Cerebellar cortex (tissue), 1 donor: ENCODE results near the gene AOPEP.
A peak's percentile ranks its signal among the peaks of the same experiment; 100 is the strongest.
"Not testable (repeated sequence)": the region's sequence is repeated elsewhere in the genome, so short reads cannot be mapped to it uniquely, and the experiment has no call there.

Experiments used
- DNase-seq: peaks from one replicate; pipeline ENCODE4 v3.0.0-alpha.2; 2015; ENCODE audit warnings: low spot score

Gene AOPEP

DNA sequence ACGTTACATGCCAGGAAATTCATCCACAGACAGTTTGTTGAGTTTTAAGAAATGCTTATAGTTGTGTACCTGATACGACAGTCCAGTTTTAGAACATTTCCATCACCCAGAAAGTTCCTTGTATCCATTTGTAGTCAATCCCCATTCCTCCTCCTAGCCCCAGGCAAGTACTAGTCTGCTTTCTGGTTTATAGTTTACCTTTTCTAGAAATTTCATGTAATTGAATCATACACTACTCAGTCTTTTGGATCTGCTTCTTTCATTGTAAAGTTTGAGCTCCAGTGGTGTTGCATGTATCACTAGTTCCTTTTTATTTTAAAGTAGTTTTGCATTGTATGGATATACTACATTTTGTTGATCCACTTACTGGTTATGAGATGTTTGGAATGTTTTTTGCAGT is 291.2 kb downstream of the AOPEP start:
- DNase-seq = no peak

DNA sequence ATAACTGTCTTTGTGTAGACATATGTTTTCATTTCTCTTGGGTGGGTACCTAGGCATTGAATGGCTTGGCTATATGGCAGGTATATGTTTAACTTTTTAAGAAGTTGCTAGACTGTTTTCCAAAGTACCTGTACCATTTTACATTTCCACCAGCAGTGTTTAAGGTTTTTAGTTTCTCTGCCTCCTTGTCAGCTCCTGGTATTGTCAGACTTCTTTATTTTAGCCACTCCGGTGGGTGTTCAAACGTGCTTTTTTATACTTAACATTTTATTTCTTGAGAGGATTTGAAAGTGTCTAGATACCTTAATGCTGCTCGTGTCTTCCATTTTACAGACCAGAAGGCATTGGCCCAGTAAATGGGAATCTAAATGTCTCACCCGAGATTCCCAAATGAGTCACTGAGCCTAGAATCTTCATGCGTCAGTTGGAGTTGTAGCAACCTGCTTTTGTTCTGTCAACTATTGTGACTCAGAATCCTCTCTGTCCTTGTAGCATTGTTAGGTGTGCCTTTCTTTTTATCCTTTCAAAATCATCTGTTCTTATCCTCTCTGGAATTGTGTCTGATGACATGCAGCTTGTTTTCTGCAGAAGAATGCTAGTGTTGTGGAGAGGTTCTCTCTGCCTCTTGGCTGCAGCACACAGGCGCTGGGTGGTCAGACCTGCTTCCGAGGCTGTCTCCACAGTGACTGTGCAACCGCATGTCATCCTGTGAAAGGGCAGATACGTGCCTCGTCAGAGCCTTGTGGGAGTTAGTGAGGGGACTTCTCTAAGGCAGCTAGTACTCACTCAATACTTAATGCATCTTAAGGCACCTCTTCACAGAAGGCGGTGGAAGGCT is 291.8 kb downstream of the AOPEP start:
- DNase-seq = peak; percentile 69

DNA sequence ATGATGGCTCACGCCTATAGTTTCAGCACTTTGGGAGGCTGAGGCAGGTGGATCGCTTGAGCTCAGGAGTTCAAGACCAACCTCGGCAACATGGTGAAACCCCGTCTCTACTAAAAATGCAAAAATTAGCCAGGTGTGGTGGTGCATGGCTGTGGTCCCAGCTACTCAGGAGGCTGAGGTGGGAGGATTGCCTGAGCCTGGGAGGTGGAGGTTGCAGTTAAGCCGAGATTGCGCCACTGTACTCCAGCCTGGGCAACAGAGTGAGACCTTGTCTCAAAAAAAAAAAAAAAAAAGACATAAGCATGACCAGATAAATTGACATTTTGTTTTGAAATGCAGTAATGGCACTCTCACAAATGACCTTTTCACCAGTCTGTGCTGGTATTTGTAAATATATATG is 294.1 kb downstream of the AOPEP start:
- DNase-seq = not testable (repeated sequence)

DNA sequence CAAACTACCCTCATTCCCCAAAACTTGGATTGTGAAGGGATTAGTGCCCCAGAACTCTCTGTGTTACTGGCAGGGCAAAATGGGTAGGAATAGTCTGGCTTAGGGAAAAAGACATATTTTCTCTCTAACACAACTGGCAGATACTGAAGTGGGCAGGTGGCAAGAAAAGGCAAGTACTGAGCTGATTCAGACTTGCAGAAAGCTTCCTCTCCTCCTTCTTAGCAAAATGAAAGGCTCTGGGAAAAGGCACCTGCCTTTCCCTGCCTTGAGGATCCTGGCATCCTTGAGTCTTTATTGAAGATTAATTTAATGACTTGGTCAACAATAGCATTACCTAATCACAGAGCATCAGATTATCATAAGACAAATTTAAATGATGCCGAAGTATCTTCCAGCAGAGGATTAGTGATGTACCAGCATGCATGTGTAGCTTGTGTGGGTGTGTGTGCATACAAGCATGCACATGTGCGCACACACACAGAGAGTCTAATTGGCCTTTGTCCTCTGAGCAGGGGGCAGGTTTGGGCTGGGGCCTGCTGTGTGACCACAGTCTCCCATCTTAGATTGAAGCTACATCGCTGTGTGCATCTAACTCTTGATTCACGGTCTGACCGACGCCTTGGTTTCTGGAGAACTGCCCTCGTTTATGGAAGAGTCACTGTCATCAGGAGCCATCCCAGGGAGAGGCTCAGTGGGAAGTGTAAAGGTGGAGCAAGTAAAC is 294.8 kb downstream of the AOPEP start:
- DNase-seq = no peak

DNA sequence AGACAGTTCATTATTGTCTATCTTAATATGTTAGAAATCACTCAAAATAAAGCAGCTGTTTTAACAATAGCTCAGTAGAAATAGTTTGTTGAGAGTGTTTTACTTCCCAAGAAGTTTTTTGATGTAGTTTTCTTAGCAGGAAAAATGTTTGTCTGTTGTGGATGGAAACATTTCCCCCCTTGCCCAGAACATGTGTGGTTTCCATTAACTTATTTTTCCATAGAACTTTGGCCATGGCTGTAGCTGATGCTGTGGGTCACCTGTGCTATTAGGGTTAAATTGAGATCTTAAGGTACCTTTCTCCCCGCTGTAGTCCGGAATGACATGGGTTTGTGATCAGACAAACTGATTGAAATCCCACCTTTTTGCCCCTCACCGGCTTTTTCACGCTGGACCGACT is 296.2 kb downstream of the AOPEP start:
- no peak for DNase-seq

DNA sequence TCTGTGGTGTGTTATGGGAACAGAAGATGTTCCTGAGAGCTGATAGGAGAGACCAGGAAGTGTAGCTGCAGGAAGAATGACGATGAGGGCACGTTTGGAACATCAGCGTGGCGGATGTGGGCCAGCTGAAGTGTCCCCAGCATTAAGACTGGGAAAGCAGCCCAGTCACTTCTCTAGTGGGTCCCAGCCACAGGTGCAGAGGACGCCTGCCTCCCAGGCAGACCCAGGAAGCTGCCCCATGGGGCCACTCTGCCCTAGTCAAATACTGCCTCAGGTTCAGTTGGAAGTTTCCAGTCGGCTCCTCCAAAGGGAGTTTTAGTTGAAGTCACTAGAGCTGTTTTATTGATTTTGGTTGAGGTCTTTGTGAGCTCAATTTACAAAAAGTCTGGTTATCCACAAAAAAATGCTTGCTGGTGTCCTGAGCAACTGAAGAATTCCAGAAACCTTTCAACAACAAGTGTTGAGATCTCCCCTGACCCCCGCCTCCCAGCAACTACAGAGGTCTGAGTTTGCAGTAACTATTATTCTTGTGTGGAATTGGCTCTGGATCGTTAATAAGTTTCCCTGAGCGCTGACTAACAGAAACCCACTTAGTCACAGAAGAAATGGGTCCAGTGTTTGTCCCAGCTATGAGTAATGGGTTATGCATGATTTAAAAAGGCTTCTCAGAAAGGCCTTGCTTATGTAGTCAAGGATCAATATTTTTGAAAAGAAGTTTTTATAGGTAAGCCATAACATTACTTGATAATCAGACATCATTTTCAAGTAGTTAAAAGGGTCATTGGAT is 296.9 kb downstream of the AOPEP start:
- DNase-seq = no peak

DNA sequence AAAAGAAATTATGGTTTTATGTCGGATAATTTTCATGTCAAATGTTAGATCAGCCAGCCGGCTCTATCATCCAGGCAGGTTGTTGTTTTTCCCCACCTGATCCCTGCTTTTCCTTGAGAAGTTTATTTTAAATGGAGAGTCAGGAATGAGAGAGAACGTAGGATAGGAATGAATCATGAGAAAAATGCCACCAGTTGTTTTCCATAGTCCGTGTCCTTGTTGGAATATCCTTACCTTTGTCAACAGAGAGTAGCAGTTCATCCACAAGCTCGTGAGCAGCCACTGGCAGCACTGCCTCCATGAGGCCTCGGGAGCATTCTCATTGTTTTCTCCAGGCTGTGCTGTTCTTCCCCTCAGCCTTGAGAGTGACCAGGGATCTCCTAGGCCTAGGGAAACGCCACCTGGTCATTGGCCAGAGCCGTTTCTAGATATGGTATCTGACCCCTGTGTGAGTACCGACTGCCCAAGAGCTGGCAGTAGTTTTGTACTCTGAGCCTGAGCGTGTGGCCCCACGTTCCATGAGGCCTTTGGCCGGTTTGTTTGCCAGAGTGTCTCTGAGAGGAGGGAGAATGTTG is 297.7 kb downstream of the AOPEP start:
- DNase-seq = peak; percentile 66

DNA sequence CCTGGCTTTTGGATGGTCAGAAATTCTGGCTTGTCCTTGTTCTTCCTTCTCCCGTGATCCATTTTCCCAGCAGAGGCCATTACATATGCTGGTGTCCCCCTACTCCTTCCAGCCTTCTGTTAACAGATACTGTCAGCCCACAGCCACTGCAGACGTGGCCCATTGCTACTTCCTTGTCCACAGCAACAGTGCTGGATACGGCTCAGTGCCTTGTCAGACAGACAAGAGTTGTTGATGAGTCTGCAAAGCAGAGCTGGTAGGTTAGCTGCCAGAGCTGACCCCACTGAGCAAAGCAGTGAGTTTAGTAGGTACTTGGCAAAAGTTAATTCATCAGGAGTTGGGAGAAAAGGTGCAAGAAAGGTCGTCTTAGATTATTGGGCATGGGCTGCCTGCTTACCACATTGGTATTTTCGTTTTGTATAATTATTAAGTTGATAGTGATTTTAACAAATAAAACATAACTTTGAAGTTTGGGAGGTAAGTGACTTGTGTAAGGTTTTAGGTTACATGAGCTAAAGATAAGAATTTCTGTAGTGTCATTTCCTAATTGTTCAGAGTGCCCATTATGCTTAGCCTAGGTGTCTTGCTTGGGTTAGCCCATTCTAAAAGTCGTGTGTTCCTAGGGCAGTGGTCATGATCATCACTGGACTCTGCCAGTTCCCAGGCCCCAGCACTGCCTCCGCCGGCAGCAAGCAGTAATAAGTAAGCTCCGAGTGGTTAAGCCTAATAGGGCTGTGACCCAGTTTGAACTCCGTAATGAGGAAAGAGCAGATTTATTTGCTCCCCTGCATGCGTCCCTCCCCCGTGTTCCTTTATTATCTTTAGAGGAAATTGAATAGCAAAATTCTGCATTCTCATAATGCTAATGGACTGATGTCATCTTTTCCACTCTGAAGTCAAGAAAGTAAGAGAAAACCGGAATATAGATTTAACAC is 299.0 kb downstream of the AOPEP start:
- DNase-seq = peak; percentile 73

DNA sequence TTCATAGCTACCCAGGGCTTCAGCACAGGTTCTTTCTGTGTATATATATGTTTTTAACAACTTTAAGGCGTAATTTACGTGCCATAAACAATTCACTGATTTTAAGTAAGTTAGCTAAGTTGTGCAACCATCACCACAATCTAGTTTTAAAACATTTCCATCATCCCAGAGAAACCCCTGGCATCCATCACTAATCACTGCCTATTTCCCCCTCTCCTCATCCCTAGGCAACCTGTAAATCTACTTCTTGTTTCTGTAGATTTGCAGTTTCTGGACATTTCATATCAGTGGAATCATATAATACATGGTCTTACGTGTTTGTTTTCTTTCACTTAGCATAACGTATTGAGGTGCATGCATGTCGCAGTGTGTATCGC is 299.6 kb downstream of the AOPEP start:
- no peak for DNase-seq

DNA sequence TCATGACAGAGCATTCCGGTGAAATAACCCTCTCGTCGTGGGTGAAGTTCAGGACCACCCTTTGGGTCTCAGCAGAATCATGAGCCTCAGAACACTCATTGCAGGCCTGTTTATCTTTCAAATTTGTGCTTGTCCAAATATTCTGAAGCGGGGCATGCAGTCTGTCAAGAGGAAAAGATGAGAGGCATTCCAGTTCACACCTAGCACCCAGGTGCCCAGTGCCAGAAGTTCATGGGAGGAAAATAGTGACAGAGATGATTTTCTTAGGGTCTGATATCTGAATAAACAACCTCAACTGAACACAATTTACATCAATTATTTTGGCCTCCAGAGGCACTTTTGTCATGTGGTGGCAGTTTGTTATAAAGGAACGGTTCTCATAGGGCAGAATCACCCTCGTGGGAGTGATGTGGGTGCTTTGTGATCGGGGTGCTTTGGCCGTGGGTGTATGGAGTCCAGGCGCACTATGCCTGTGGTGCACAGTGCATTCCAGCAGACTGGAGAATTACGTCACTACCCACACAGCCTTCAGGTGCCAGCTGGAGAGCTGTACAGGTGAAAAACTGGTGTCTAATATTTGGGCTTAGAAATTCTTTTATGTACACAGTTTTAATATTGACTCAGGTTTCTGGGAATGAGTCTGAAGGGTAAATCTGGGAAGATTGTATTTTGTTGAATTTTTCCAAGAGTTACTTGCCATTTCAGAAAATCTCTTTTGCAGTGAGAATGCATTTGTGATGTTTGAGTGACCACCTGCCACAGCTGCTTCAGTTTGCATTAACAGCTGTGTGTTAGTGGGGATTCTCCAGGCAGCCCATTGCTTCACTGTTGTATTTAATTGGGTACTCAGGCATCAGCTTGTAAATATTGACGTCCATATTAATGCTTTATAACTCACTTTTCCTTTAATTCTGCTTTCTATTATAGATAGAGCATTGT is 301.7 kb downstream of the AOPEP start:
- DNase-seq = no peak

DNA sequence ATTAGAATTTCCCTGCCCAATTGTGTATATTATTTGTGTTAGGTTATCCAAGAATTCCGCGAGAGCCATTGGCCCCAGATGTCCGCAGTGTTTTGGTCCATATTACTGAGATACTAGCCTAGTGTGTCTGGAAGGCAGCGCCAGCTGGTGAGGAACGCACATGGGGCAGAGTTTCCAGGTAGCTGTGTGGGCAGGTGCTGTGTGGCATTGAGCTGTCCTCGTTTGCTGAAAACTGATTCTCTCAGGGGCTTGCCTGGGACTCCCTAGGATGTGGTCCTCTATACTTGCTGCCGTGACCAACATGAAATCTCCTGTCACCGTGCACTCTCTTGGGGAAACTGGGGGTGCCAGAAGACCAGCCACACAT is 302.3 kb downstream of the AOPEP start:
- DNase-seq = no peak

DNA sequence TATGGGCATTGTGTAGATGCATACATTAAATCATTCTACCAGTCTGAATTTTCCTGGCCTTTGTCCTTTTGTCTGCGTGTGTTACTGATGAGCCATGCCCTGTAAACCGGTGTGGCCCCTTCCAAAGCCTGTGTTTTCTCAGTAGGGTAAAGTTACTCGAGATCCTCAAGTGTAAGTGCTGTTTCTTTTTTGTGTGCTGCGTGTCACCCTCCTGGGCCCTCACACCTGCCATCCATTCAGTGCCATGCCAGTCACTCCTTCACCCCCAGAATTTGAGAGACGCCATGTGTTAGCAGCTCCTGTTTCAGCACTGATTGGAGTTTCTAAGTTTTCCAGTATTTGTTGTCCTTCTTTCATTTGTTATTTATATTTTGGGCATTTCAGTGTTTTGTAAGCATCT is 302.8 kb downstream of the AOPEP start:
- no peak for DNase-seq

DNA sequence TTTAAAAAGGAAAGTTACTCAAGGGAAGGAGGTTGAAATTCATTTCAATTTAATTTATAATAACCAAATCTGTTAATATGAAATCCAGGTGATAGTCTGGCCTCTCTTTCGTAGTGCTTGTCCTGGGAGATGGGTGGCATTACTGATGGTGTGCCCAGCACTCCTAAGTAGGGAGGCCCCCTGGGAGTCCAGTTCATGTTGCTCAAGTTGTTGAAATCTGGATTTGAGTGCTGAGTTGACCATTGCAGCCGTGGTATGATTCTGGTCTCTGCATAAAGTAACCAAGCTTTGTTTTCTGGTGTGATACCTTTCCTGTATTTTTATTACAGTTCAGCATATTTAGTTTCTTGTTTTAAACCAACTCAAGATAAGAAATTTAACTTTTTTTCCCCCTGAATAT is 303.2 kb downstream of the AOPEP start:
- DNase-seq = no peak

DNA sequence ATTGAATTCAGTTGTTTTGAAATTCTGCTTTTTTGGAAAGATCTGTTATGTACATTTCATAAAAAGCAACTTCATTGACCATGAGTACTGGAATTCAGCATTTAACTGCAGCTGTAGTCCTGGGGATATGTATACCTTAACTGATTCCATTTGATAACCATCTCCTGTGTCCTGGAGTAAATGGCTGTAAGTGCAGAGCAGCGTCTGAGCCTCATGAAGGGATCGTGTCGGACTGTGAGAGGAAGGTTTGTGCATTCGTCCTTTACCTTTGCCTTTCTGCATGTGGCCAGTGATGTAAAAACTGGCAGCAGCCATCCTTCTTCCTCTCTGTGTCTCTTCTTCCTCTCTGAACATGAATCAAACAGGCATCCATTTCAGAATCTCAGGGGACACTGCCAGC is 303.8 kb downstream of the AOPEP start:
- no peak for DNase-seq

DNA sequence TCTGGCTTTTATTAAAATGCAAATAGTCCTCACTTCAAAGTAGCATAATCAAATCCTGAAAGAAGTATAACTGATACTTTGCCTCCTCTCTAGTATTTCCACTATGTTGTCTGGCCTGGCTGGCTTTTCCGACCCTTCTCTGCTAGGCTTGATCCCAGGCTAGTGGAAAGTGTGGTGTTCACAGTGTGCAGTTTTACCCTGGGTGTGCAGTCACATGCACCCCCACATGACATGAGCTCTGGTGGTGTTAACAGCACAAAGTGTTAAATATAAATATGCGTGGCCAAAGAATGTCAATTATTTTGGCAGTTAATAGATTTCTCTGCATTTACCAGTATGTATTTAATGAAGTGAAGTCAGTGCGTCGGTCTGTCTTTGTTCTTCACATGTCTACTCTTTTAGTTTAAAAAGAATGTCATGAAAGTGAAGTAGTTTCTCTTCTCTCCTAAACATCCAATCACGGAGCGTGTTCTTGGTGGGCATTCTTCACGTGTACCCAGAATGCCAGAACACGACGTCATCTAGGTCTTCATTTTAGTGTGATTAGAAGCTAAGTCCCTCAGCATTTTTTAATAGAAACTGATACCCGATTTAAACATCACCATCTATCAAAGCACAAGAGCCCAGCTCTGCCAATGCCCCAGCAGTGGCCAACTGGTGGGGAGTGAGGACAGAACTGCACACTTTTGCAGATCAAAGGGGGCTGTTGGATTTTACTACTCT is 304.6 kb downstream of the AOPEP start:
- DNase-seq = no peak

DNA sequence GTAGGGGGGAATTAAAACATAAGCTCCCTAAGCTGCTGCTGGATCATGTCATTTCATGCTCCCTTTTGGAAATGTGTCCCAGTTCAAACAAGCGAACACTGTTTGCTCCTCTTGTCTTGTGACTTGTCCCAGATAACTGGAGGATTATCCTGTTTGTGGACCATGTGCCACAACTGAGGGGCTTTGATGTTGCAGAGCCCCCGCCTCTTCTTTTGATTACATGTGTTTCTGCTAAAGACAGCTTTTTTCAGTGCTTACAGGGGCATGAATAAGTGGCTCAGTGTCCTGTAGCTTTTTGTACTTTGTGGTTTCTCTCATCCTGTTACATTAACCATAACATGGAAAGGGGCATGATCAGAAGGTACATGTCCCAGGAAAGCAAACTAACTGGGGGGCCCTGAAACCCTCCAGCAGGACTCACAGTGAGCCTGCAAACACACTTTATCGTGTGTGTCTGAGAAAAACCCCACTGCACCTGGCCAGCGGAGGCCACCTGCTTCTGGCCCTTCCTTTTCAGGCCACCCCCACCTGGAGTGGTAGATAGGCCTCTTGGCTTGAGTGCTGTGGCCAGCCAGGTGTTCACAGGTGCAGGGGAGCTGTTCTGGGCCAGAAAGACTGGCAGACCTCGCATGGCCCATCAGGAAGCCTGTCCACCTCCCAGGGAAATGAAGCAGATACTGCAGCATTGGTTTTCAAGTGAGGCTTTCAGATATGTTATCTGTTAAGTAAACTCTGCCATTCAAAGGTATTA is 305.4 kb downstream of the AOPEP start:
- no peak for DNase-seq

DNA sequence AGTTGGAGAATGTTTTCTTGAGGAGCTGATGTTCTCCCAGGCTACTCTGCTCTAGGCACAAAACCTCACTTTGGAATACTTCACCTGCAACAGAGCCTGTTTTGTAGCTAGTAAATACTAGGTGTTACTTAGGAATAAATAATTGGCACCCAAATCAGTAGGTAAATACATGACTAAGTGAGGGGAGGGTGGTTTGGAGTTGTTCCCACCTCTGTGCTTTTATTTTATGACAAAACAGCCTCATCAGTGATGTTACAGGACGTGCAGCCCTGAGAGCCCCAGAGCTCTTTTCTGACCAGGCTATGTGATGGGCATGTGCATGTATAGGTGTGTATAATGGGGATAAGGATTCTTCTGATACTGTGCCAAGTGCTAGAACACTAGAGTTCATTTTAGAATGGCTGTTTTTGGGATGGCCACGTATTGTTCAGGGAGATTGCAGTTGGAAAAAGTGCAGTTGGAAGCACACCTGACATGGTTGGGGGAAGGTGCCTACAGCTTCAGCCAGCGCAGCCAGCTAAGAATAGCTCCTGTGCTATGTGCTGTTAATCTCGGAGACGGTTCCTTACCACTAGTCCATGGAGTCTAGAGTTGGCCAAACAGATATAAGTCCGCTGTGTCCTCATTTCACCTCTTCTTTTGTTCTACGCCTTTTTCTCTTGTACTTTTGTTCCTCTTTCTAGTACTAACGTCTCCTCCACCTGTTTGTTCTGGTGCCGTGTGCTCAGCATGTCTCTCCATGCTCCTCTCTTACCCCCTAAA is 306.3 kb downstream of the AOPEP start:
- no peak for DNase-seq

DNA sequence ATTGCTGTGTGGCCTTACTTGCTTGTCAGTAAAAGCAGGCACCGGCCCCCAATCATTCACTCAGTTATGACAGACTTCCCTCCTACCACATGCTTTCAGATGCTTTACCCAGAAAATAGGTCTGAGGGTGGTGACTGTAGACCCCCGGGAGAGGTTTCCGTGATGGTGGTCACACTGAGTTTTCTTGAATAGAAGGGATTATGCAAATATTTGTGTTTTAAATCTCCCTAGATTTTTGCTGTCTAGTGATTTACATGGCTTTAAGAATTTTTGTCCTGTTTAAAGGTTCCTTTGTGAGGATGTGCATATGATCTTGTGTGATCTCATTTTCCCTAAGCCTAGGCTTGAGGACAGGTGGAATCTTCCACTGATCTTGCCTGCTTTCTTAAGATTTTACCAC is 309.3 kb downstream of the AOPEP start:
- DNase-seq = no peak
